HG02852 (cell line): ENCODE data around the gene FSTL1.

Source experiments
- ATAC-seq: cut with Tn5 transposase; IDR thresholded peaks from one replicate; pipeline ENCODE4 v1.9.1; 2021; ENCODE audit warnings: mild to moderate bottlenecking, moderate library complexity; ENCODE audit not compliant: unreplicated experiment

FSTL1 gene

GRCh38 chr3:120364101-120364500 is 86.7 kb downstream of the FSTL1 start:
- ATAC-seq = no peak

- no peak for ATAC-seq
These were observed 93.0 kb downstream of the FSTL1 start for GRCh38 chr3:120357807-120358206.

GRCh38 chr3:120355486-120355885 is 95.3 kb downstream of the FSTL1 start:
- ATAC-seq = peak; percentile 57

GRCh38 chr3:120353463-120353862 is 97.3 kb downstream of the FSTL1 start:
- ATAC-seq = no peak

GRCh38 chr3:120352017-120352416 is 98.8 kb downstream of the FSTL1 start:
- ATAC-seq = no peak

- ATAC-seq = no peak
These were observed 100.3 kb downstream of the FSTL1 start for GRCh38 chr3:120350401-120350941.

GRCh38 chr3:120349855-120350125 is 101.0 kb downstream of the FSTL1 start:
- no peak for ATAC-seq

- ATAC-seq = peak; percentile 87
These were observed 101.6 kb downstream of the FSTL1 start, which contains the start of gene LRRC58 for GRCh38 chr3:120348991-120349854. Gene LRRC58 (minus strand): TSS chr3:120349354. CDS start chr3:120349243, 111 bp downstream.

GRCh38 chr3:120348065-120348990 is 102.5 kb downstream of the FSTL1 start:
- peak; percentile 49 for ATAC-seq

GRCh38 chr3:120344349-120344748 is 106.4 kb downstream of the FSTL1 start:
- ATAC-seq = no peak
